DOHH2 (cell line): Measurements from ENCODE around the gene OR2M3.

Experiments
- CTCF ChIP-seq: fragments of 200-600 bp; sonication (generic); IDR thresholded peaks from one replicate; pipeline ENCODE4 v1.5.1; 2014; ENCODE audit warnings: antibody characterized with exemption, mild to moderate bottlenecking, low read depth, low read length; ENCODE audit not compliant: poor library complexity, severe bottlenecking
- EZH2phosphoT487 ChIP-seq: fragments of 200-600 bp; sonication (generic); IDR thresholded peaks from 2 replicates; pipeline ENCODE4 v1.6.1; 2017; ENCODE audit warnings: borderline replicate concordance, mild to moderate bottlenecking, antibody characterized with exemption, low read length, moderate library complexity, mixed read lengths

GRCh38 chr1:248158758-248159157 is 38.3 kb upstream of the OR2M3 start:
- TF ChIP-seq CTCF (no peak), EZH2phosphoT487 (no peak)
